Measurements from ENCODE around the gene TMEM165.

TMEM165 gene

DNA sequence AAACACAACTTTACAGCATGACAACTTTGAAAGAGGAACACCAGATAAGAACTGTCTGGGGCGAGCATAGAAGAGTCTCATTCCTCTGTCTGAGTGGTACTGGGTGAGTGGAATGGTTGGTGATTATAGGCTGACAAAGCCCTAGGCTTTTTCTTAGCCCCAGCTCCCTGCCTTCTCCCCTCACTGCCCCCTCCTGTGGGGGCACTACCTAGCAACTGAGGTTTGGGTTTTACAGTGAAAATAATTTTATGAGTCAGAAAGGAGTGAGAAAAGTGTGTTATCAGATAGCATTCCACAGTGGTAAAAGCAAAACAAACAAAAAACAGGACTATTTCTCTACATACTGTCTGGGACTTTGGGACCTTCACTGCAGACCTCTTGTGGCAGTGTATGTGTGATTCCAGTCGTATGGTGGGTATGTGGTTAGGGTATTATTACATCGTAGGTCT is 10.5 kb upstream of the TMEM165 start:
- peaks cover 6% of the 10 kb centered on the region for H3K27me3 Mint-ChIP-seq
- no peak overlapping the region for H3K27ac Mint-ChIP-seq
- peaks cover 28% of the 10 kb centered on the region for H3K4me1 Mint-ChIP-seq
- no peak overlapping the region for H3K4me3 Mint-ChIP-seq
- peak; percentile 46 for ATAC-seq
- H3K9me3 Mint-ChIP-seq: no peaks in the 10 kb centered on the region
- DNase-seq: no peak

GRCh38 chr4:55386073-55386472 is 9.7 kb upstream of the TMEM165 start:
- H3K4me3 Mint-ChIP-seq: no peak overlapping the region
- H3K4me1 Mint-ChIP-seq: peaks cover 28% of the 10 kb centered on the region
- ATAC-seq (no peak), DNase-seq (no peak)
- no peaks in the 10 kb centered on the region for H3K9me3 Mint-ChIP-seq
- no peak overlapping the region for H3K27ac Mint-ChIP-seq
- H3K27me3 Mint-ChIP-seq: peaks cover 9% of the 10 kb centered on the region

DNA sequence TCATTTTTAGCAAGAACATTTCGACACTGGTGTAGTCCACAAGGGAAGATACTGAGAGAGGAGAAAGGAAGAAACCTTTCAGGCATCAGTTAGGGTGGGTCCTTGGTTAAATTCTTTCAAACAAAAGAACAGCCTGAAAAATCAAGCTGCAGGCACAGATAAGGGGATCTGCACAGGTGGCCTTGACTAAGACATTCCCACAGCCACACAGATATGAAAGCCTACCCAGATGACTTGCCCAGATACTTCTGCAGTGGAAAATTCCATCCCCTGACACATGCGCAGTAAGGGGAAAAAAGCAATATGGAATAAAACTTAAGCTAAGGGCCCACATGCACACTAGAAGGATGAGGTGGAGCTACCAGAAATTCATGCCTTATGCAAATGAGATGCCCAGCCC is 8.9 kb upstream of the TMEM165 start:
- Mint-ChIP-seq H3K27ac (no peak overlapping the region), H3K4me1 (peaks cover 28% of the 10 kb centered on the region), H3K27me3 (peaks cover 9% of the 10 kb centered on the region), H3K9me3 (no peaks in the 10 kb centered on the region), H3K4me3 (no peak overlapping the region)
- no peak for ATAC-seq
- DNase-seq: no peak

DNA sequence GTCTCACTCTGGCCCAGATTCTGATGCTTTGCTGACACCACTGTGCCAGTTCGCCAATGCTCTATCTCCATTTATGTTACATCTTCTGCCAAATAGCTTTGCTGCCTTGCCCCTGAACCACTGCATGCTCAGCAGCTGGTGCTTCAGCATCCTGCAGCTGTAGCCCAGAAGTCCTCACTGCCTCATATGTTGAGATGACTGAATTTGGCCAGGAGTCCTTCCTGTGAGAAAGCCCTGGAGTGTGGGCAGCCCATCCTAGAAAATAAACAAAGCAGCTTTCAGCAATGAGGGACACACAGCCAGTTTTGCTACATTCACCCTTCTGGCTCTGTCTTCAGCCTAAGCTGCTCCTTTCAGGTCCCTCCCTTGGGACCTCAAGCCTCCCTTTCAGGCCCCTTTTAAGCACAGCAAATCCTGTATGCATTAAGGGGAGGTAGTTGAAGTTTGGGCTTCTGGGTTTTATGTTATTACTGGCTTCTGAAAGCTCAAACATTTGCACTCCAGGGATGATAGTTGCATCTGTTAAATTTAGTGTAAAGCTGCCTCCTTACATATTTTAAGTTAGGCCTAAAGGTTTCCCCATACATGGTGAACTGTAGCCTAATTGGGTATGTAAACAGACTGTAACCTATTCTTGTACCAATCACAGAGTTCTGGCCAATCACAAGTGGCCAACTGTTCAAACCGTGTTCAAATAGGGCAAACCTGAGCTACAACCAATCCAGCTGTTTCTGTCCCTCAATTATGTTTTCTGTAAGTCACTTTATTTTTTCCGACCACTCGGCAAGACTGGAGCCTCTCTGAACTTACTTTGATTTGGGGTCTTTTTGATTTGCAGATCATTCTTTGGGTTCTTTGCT is 2.1 kb upstream of the TMEM165 start:
- no peaks in the 10 kb centered on the region for H3K9me3 Mint-ChIP-seq
- H3K4me3 Mint-ChIP-seq: no peak overlapping the region
- no peak overlapping the region for H3K27ac Mint-ChIP-seq
- DNase-seq (no peak), ATAC-seq (no peak)
- peaks cover 33% of the 10 kb centered on the region for H3K4me1 Mint-ChIP-seq
- H3K27me3 Mint-ChIP-seq: peaks cover 9% of the 10 kb centered on the region

DNA sequence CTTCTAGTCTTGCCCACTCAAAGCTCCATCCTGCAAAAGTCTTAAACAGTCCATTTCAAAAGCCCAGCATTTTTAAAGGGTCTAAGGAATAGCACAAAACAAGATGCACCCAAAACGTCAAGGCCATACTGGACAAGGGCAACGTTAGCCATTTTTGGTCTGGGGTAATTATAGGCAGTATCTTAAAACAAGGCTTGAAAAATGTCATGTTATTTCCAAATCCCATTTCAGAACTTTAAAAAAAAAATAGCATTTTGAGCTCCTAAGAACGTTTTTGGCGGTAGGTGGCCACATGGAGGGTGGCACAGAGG is 584 bp upstream of the TMEM165 start:
- ATAC-seq: no peak
- H3K4me3 Mint-ChIP-seq: peak overlapping the region; percentile 98 to 99

DNA sequence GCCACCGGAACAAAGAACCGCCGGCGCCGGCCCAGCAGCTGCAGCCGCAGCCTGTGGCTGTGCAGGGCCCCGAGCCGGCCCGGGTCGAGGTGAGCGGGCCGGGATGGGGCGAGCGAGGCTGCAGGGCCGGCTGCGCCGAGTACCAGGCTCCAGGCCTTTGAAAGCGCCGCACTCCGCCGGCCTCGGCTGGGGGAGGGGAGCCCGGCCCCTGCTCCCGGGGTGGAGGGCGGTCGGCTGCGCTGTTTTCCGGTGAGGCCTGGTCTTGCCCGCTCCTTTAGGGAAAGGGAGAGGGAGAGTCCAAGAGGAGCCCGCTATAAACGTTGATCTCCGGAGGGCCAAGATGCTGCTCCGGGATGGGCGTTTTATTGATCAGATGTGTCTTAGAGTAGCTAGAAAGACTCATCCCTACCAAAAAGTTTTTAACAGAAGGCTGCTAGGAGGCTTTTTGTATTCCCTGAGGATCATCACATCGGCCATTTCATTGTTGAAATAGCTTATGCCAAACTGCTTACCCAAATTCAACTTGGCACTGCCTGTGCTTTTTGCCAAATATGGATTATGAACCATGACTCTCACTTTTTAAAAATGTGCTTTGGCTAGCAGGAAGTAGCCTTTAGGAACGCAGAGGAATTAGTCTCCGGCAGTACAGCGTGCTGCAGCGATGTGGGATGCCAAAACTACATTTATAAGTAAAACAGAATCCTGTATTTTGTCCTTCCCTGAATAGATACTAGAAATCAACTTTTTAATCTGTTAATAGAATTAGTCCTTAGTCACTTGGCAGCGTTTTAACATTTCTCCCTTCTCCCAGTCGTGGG is 760 bp downstream of the TMEM165 start:
- H3K27ac Mint-ChIP-seq: peak overlapping the region; percentile 74 to 94
- H3K4me3 Mint-ChIP-seq: peak overlapping the region; percentile 98 to 99
- DNase-seq: peak in 1 of 2 donors; percentile 33
- peaks cover 53% of the 10 kb centered on the region for H3K4me1 Mint-ChIP-seq
- no peaks in the 10 kb centered on the region for H3K27me3 Mint-ChIP-seq
- ATAC-seq: peak; percentile 35
- H3K9me3 Mint-ChIP-seq: no peaks in the 10 kb centered on the region

More for the DNA sequence above, 584 bp upstream of the TMEM165 start:
- Mint-ChIP-seq H3K27me3 (peaks cover 4% of the 10 kb centered on the region), H3K4me1 (peaks cover 41% of the 10 kb centered on the region), H3K27ac (peak overlapping the region; percentile 95 to 97), H3K9me3 (no peaks in the 10 kb centered on the region)
- DNase-seq: no peak

DNA sequence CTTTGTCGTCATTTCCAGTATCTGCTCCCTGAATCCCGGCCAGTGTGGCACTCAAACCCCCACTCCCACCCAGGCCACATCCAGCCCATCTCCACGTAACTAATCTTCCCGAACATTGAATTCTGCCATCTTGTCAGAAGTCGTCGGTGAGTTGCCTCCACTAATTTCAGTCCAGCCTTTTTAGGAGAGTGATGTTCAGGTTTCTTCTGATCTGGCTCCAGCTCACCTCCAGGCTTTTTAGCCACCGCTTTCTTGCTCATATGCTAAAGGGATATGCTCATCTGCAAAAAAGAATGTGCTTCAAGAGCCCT is 1.3 kb downstream of the TMEM165 start:
- ATAC-seq (no peak), DNase-seq (no peak)
- H3K4me3 Mint-ChIP-seq: peak overlapping the region; percentile 97 to 98
- H3K27me3 Mint-ChIP-seq: no peaks in the 10 kb centered on the region
- peaks cover 53% of the 10 kb centered on the region for H3K4me1 Mint-ChIP-seq
- no peaks in the 10 kb centered on the region for H3K9me3 Mint-ChIP-seq
- H3K27ac Mint-ChIP-seq: peak overlapping the region; percentile 74 to 94

- no peak for ATAC-seq
- Mint-ChIP-seq H3K4me1 (peaks cover 53% of the 10 kb centered on the region), H3K27ac (peak overlapping the region; percentile 79 to 90), H3K4me3 (peak overlapping the region; percentile 97 to 98), H3K27me3 (no peaks in the 10 kb centered on the region), H3K9me3 (no peaks in the 10 kb centered on the region)
- DNase-seq: no peak
Observed at GRCh38 chr4:55397520-55398321, 2.0 kb downstream of the TMEM165 start.

DNA sequence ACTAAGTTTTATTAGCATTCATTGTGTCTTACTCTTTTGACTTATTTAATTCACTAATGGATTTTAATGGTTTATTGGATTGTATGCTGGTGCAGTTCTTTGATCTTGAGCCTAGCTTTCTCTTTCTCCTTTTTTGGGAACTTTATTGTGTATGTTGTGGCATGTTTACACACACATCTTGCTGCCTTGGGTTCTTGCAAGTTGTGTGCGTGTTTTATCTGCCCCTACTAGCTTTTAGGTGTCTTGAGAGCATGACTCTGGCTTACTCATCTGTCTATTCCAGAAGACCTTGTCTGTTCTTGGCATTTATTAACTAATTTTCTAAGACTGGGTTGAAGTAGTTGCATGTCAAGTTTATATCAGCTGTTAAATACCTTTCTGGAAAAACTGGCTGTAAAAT is 2.7 kb downstream of the TMEM165 start:
- peaks cover 59% of the 10 kb centered on the region for H3K4me1 Mint-ChIP-seq

DNA sequence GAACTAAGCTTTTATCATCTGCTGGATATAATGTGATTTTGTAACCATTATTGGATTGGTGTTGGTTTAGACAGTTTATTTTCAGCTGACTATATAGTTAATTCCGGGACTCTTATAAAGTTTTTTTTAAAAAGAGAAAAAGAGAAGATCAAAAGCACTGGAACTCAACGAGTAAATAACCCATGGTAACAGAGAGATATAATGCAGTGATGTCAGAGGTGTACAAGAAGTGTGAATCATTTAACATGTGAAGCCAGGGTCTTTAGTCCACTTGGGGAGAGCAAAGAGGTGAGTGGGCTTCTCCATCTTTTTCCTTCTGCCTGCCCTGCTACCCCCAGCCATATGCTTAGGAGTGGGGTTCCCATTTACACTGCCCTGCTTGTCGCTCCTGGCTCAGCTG is 3.2 kb downstream of the TMEM165 start:
- H3K27me3 Mint-ChIP-seq: no peaks in the 10 kb centered on the region
- peak overlapping the region; percentile 97 to 98 for H3K4me3 Mint-ChIP-seq
- peaks cover 64% of the 10 kb centered on the region for H3K4me1 Mint-ChIP-seq
- peak overlapping the region in 1 of 2 donors; percentile 8 for H3K27ac Mint-ChIP-seq
- DNase-seq: no peak
- ATAC-seq: no peak
- H3K9me3 Mint-ChIP-seq: no peaks in the 10 kb centered on the region

More for the DNA sequence above, 2.7 kb downstream of the TMEM165 start:
- ATAC-seq (no peak), DNase-seq (no peak)
- Mint-ChIP-seq H3K9me3 (no peaks in the 10 kb centered on the region), H3K27me3 (no peaks in the 10 kb centered on the region), H3K4me3 (peak overlapping the region; percentile 97 to 98), H3K27ac (no peak overlapping the region)

DNA sequence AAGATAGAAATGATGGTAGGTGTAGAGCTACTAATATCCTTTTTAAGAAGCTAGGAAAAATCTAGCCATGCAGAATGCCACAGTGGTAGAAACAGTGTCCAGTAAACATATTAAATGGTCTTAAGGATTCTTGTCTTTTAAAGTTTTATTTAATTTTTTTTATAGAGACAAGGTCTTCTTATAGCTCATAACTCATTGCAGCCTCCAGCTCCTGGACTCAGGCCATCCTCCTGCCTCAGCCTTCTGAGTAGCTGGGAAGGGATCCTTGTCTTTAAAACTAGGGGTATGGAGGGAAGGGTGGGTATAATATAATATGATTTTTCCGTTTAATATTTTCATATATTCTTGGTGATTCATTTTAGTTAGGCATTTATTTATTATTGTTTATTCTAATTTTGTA is 3.8 kb downstream of the TMEM165 start:
- ATAC-seq (no peak), DNase-seq (no peak)
- peak overlapping the region; percentile 97 to 98 for H3K4me3 Mint-ChIP-seq
- no peaks in the 10 kb centered on the region for H3K27me3 Mint-ChIP-seq
- H3K9me3 Mint-ChIP-seq: no peaks in the 10 kb centered on the region
- peaks cover 61% of the 10 kb centered on the region for H3K4me1 Mint-ChIP-seq
- H3K27ac Mint-ChIP-seq: no peak overlapping the region

GRCh38 chr4:55405073-55405472 is 9.3 kb downstream of the TMEM165 start:
- Mint-ChIP-seq H3K4me1 (peaks cover 53% of the 10 kb centered on the region), H3K27ac (no peak overlapping the region)

DNA sequence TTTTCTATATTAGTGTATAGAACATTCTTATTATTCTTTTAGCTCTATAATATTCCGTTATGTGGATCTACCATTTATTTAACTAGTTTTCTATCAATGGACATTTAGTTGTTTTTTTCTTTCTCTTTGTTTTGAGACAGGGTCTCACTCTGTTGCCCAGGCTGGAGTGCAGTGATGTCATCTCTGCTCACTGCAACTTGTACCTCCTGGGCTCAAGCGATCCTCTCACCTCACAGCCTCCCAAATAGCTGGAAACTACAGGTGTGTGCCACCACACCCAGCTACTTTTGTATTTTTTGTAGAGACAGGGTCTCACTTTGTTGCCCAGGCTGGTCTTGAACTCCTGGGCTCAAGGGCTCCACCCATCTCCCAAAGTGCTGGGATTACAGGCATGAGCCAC is 10.8 kb downstream of the TMEM165 start:
- no peaks in the 10 kb centered on the region for H3K27me3 Mint-ChIP-seq
- no peak for ATAC-seq
- DNase-seq: no peak
- no peaks in the 10 kb centered on the region for H3K9me3 Mint-ChIP-seq
- peak overlapping the region in 1 of 2 donors; percentile 40 for H3K27ac Mint-ChIP-seq
- H3K4me1 Mint-ChIP-seq: peaks cover 41% of the 10 kb centered on the region
- no peak overlapping the region for H3K4me3 Mint-ChIP-seq

More at GRCh38 chr4:55405073-55405472, 9.3 kb downstream of the TMEM165 start:
- Mint-ChIP-seq H3K9me3 (no peaks in the 10 kb centered on the region), H3K4me3 (no peak overlapping the region), H3K27me3 (no peaks in the 10 kb centered on the region)
- no peak for DNase-seq
- ATAC-seq: no peak

DNA sequence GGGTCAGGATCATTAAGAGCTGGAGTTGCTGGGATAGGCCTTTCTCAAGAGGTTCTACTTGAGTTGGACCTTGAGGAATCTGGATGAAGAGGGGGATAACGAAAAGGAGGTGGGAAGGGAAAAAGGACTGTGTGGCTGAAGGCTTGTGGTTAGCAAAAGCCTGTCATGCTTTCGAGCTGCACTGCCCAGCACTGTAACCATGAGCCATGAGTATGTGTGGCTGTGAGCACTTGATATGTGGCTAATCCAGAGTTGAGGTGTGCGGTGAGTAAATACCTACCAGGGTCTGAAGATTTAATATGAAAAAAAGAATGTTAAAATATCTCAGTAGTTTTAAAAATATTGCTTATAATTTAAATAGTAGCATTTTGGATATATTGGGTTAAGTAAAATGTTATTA is 11.4 kb downstream of the TMEM165 start:
- no peaks in the 10 kb centered on the region for H3K27me3 Mint-ChIP-seq
- no peaks in the 10 kb centered on the region for H3K9me3 Mint-ChIP-seq
- no peak overlapping the region for H3K27ac Mint-ChIP-seq
- DNase-seq (no peak), ATAC-seq (no peak)
- peaks cover 41% of the 10 kb centered on the region for H3K4me1 Mint-ChIP-seq
- no peak overlapping the region for H3K4me3 Mint-ChIP-seq

DNA sequence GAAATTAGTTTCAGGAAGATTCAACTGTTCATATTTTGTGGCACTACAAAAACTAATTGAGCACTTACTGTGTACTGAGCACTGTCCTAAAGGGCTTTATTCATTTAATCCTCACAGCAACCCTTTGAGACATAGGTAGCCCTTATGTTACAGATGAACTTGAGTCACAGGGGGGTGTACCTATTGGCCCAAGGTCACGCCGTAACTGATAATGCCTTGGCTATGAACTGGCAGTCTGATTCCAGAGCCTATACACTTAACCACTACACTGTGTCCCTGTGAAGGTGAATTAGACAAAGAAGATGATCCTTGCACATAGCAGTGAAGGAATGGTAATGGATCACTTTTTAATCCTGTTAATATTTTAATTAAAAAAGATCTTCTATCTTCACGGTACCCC is 12.0 kb downstream of the TMEM165 start:
- Mint-ChIP-seq H3K27ac (no peak overlapping the region), H3K4me3 (no peak overlapping the region), H3K4me1 (peaks cover 41% of the 10 kb centered on the region), H3K9me3 (no peaks in the 10 kb centered on the region), H3K27me3 (no peaks in the 10 kb centered on the region)
- ATAC-seq (no peak), DNase-seq (no peak)

All from stimulated activated naive CD8-positive, alpha-beta T cell treated with anti-CD3 and anti-CD28 coated beads, Interleukin-15, amount 100 ng/mL, for 72 hours (primary cell).